WTC11 (cell line): ENCODE measurements around the gene CTDNEP1. TPM values are rescaled to one million over a fixed set of nuclear protein-coding genes. Genes with fewer than 3 reads are reported as not detected.
A peak's percentile ranks its signal among the peaks of the same experiment; 100 is the strongest.

Experiments used
- ATAC-seq: fragments of 200-7000 bp; cut with Tn5 transposase; 2 replicates; pipeline ENCODE4 v1.10.0; 2021; ENCODE audit warnings: mild to moderate bottlenecking, moderate library complexity
- CTCF ChIA-PET: fragments of 300-600 bp; sonication (Branson Sonifier 250); formaldehyde crosslinking; loops from one replicate; lab custom pipeline; 2021; ENCODE audit warnings: antibody characterized with exemption; lab: Charles Lee
- POLR2A ChIA-PET: fragments of 350-600 bp; sonication (Branson Sonifier 250); formaldehyde crosslinking; loops from one replicate; lab custom pipeline; 2021; ENCODE audit warnings: antibody characterized with exemption; lab: Charles Lee
- DNase-seq: peaks from one replicate; pipeline ENCODE4 v3.0.0; 2021; ENCODE audit warnings: low spot score
- H3K27ac Mint-ChIP-seq: 2 replicates; pipeline ENCODE4 v1.8.0; 2021; ENCODE audit warnings: mixed read lengths
- H3K27me3 Mint-ChIP-seq: 2 replicates; pipeline ENCODE4 v1.8.0; 2021; ENCODE audit warnings: low read depth, mild to moderate bottlenecking, moderate library complexity, mixed read lengths
- H3K36me3 Mint-ChIP-seq: 2 replicates; pipeline ENCODE4 v1.8.0; 2021; ENCODE audit warnings: mixed read lengths
- H3K4me1 Mint-ChIP-seq: 2 replicates; pipeline ENCODE4 v1.8.0; 2022; ENCODE audit warnings: mixed read lengths
- H3K4me3 Mint-ChIP-seq: 2 replicates; pipeline ENCODE4 v1.8.0; 2021; ENCODE audit warnings: mild to moderate bottlenecking, moderate library complexity, mixed read lengths
- H3K9me3 Mint-ChIP-seq: 2 replicates; pipeline ENCODE4 v1.8.0; 2021; ENCODE audit warnings: mixed read lengths
- ATF1 ChIP-seq: sonication (generic); formaldehyde crosslinking; IDR thresholded peaks from 2 replicates; pipeline ENCODE4 v1.8.1; 2023; ENCODE audit warnings: mild to moderate bottlenecking, moderate library complexity, missing genetic modification reagents
- MXD4 ChIP-seq: fragments of 250-450 bp; sonication (Bioruptor Pico); IDR thresholded peaks from 2 replicates; pipeline ENCODE4 v1.8.0; 2021; ENCODE audit warnings: mild to moderate bottlenecking, moderate library complexity, borderline replicate concordance
- NFE2L1 ChIP-seq: sonication (generic); formaldehyde crosslinking; IDR thresholded peaks from 2 replicates; pipeline ENCODE4 v1.8.1; 2023; ENCODE audit warnings: missing genetic modification reagents
- NR2C2 ChIP-seq: sonication (generic); formaldehyde crosslinking; IDR thresholded peaks from 2 replicates; pipeline ENCODE4 v1.8.0; 2022; ENCODE audit warnings: mild to moderate bottlenecking, missing genetic modification reagents
- PRRX2 ChIP-seq: fragments of 250-450 bp; sonication (Bioruptor Pico); IDR thresholded peaks from 2 replicates; pipeline ENCODE4 v1.8.0; 2021; ENCODE audit warnings: mild to moderate bottlenecking
- TCF7 ChIP-seq: sonication (generic); formaldehyde crosslinking; IDR thresholded peaks from 2 replicates; pipeline ENCODE4 v1.8.0; 2022; ENCODE audit warnings: mild to moderate bottlenecking, low read depth, missing genetic modification reagents, moderate library complexity
- TEAD4 ChIP-seq: sonication (generic); formaldehyde crosslinking; IDR thresholded peaks from 2 replicates; pipeline ENCODE4 v1.8.0; 2022; ENCODE audit warnings: mild to moderate bottlenecking, missing genetic modification reagents
- USF2 ChIP-seq: sonication (generic); formaldehyde crosslinking; IDR thresholded peaks from 2 replicates; pipeline ENCODE4 v1.8.1; 2023; ENCODE audit warnings: mild to moderate bottlenecking, missing genetic modification reagents, moderate library complexity
- ZNF121 ChIP-seq: sonication (generic); formaldehyde crosslinking; IDR thresholded peaks from 2 replicates; pipeline ENCODE4 v1.8.0; 2023; ENCODE audit warnings: missing genetic modification reagents
- ZNF671 ChIP-seq: fragments of 250-450 bp; sonication (Bioruptor Pico); IDR thresholded peaks from 2 replicates; pipeline ENCODE4 v1.8.0; 2021; ENCODE audit warnings: mild to moderate bottlenecking
- ZSCAN18 ChIP-seq: fragments of 250-450 bp; sonication (Bioruptor Pico); IDR thresholded peaks from 2 replicates; pipeline ENCODE4 v2.1.2; 2022; ENCODE audit warnings: mild to moderate bottlenecking, moderate library complexity
- total RNA-seq: library from RNA; stranded (reverse); gene quantifications from 3 replicates; pipeline ENCODE4 v1.2.3, GENCODE V29; 2021
- TF ChIP-seq, protein P1 (sequence below): fragments of 250-450 bp; sonication (Bioruptor Pico); IDR thresholded peaks from 2 replicates; pipeline ENCODE4 v1.9.0; 2021; ENCODE audit warnings: mild to moderate bottlenecking, borderline replicate concordance
- TF ChIP-seq, protein P2 (sequence below): sonication (generic); formaldehyde crosslinking; IDR thresholded peaks from 2 replicates; pipeline ENCODE4 v1.8.1; 2023; ENCODE audit warnings: mild to moderate bottlenecking, missing genetic modification reagents, borderline replicate concordance
- TF ChIP-seq, protein P3 (sequence below): sonication (generic); formaldehyde crosslinking; IDR thresholded peaks from 2 replicates; pipeline ENCODE4 v1.8.0; 2022; ENCODE audit warnings: missing genetic modification reagents

Gene CTDNEP1
- total RNA-seq, 1 experiment from 2014 or later, result 127 TPM

GRCh38 chr17:7220593-7221277 is 30.8 kb downstream of the CTDNEP1 start (continued):
- TF ChIP-seq, protein P1, sequence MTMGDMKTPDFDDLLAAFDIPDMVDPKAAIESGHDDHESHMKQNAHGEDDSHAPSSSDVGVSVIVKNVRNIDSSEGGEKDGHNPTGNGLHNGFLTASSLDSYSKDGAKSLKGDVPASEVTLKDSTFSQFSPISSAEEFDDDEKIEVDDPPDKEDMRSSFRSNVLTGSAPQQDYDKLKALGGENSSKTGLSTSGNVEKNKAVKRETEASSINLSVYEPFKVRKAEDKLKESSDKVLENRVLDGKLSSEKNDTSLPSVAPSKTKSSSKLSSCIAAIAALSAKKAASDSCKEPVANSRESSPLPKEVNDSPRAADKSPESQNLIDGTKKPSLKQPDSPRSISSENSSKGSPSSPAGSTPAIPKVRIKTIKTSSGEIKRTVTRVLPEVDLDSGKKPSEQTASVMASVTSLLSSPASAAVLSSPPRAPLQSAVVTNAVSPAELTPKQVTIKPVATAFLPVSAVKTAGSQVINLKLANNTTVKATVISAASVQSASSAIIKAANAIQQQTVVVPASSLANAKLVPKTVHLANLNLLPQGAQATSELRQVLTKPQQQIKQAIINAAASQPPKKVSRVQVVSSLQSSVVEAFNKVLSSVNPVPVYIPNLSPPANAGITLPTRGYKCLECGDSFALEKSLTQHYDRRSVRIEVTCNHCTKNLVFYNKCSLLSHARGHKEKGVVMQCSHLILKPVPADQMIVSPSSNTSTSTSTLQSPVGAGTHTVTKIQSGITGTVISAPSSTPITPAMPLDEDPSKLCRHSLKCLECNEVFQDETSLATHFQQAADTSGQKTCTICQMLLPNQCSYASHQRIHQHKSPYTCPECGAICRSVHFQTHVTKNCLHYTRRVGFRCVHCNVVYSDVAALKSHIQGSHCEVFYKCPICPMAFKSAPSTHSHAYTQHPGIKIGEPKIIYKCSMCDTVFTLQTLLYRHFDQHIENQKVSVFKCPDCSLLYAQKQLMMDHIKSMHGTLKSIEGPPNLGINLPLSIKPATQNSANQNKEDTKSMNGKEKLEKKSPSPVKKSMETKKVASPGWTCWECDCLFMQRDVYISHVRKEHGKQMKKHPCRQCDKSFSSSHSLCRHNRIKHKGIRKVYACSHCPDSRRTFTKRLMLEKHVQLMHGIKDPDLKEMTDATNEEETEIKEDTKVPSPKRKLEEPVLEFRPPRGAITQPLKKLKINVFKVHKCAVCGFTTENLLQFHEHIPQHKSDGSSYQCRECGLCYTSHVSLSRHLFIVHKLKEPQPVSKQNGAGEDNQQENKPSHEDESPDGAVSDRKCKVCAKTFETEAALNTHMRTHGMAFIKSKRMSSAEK, result 0 out of 2 replicates have a peak, but pooled peaks have one; percentile 14

- Mint-ChIP-seq H3K27ac (peak within 1 kb of the TSS; percentile 93), H3K27me3 (peaks cover 4% of the 10 kb centered on the region; the same call in 1 of the 2 replicates), H3K36me3 (peaks cover 11% of the 10 kb centered on the region), H3K4me3 (peak within 1 kb of the TSS; percentile 89), H3K4me1 (peaks cover 48% of the 10 kb centered on the region), H3K9me3 (no peaks in the 10 kb centered on the region)
- POLR2A ChIA-PET, result interaction anchor here (0.6 to 2.1 kb wide), 16 partner anchors 8 to 184 kb away, joined by 3 to 9 read pairs (median 4); partner anchors contain the start of genes CTDNEP1, DVL2, GABARAP and PHF23
- CTCF ChIA-PET, result interaction anchor here (0.6 to 4.8 kb wide), 21 partner anchors 10 to 341 kb away, joined by 3 to 36 read pairs (median 4); partner anchors contain the start of genes ACAP1, DVL2, GABARAP and PHF23
- DNase-seq, result peak; percentile 90
- peak; percentile 58 for ATAC-seq
- TF ChIP-seq TEAD4 (CRISPR knock-in tag) (no peak), NFE2L1 (CRISPR knock-in tag) (no peak; the same call in 1 of the 2 replicates), ZSCAN18 (CRISPR knock-in tag) (no peak), TCF7 (CRISPR knock-in tag) (no peak), MXD4 (CRISPR knock-in tag) (no peak), PRRX2 (CRISPR knock-in tag) (no peak), ZNF121 (CRISPR knock-in tag) (no peak), NR2C2 (CRISPR knock-in tag) (no peak), ATF1 (CRISPR knock-in tag) (no peak), USF2 (CRISPR knock-in tag) (peak; percentile 38), ZNF671 (CRISPR knock-in tag) (no peak; the same call in 1 of the 2 replicates)
- TF ChIP-seq, protein P2, sequence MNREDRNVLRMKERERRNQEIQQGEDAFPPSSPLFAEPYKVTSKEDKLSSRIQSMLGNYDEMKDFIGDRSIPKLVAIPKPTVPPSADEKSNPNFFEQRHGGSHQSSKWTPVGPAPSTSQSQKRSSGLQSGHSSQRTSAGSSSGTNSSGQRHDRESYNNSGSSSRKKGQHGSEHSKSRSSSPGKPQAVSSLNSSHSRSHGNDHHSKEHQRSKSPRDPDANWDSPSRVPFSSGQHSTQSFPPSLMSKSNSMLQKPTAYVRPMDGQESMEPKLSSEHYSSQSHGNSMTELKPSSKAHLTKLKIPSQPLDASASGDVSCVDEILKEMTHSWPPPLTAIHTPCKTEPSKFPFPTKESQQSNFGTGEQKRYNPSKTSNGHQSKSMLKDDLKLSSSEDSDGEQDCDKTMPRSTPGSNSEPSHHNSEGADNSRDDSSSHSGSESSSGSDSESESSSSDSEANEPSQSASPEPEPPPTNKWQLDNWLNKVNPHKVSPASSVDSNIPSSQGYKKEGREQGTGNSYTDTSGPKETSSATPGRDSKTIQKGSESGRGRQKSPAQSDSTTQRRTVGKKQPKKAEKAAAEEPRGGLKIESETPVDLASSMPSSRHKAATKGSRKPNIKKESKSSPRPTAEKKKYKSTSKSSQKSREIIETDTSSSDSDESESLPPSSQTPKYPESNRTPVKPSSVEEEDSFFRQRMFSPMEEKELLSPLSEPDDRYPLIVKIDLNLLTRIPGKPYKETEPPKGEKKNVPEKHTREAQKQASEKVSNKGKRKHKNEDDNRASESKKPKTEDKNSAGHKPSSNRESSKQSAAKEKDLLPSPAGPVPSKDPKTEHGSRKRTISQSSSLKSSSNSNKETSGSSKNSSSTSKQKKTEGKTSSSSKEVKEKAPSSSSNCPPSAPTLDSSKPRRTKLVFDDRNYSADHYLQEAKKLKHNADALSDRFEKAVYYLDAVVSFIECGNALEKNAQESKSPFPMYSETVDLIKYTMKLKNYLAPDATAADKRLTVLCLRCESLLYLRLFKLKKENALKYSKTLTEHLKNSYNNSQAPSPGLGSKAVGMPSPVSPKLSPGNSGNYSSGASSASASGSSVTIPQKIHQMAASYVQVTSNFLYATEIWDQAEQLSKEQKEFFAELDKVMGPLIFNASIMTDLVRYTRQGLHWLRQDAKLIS, result 0 out of 2 replicates have a peak, but pooled peaks have one; percentile 26
- TF ChIP-seq, protein P1, result no peak
- TF ChIP-seq, protein P3, sequence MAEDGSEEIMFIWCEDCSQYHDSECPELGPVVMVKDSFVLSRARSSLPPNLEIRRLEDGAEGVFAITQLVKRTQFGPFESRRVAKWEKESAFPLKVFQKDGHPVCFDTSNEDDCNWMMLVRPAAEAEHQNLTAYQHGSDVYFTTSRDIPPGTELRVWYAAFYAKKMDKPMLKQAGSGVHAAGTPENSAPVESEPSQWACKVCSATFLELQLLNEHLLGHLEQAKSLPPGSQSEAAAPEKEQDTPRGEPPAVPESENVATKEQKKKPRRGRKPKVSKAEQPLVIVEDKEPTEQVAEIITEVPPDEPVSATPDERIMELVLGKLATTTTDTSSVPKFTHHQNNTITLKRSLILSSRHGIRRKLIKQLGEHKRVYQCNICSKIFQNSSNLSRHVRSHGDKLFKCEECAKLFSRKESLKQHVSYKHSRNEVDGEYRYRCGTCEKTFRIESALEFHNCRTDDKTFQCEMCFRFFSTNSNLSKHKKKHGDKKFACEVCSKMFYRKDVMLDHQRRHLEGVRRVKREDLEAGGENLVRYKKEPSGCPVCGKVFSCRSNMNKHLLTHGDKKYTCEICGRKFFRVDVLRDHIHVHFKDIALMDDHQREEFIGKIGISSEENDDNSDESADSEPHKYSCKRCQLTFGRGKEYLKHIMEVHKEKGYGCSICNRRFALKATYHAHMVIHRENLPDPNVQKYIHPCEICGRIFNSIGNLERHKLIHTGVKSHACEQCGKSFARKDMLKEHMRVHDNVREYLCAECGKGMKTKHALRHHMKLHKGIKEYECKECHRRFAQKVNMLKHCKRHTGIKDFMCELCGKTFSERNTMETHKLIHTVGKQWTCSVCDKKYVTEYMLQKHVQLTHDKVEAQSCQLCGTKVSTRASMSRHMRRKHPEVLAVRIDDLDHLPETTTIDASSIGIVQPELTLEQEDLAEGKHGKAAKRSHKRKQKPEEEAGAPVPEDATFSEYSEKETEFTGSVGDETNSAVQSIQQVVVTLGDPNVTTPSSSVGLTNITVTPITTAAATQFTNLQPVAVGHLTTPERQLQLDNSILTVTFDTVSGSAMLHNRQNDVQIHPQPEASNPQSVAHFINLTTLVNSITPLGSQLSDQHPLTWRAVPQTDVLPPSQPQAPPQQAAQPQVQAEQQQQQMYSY (CRISPR knock-in tag), result peak; percentile 76
These were observed 31.5 kb downstream of the CTDNEP1 start, which contains the start of the genes ACADVL and DLG4 for GRCh38 chr17:7219812-7220592. Gene ACADVL (plus strand): TSS chr17:7219938. CDS start chr17:7219985, 47 bp downstream. Gene DLG4 (minus strand): TSS chr17:7219836.
